ENCODE results near the gene C12orf54. TPM values are rescaled to one million over a fixed set of nuclear protein-coding genes. Genes with fewer than 3 reads are reported as not detected.

C12orf54 gene
- total RNA-seq, 4 donors from 2014 or later: not detected

DNA sequence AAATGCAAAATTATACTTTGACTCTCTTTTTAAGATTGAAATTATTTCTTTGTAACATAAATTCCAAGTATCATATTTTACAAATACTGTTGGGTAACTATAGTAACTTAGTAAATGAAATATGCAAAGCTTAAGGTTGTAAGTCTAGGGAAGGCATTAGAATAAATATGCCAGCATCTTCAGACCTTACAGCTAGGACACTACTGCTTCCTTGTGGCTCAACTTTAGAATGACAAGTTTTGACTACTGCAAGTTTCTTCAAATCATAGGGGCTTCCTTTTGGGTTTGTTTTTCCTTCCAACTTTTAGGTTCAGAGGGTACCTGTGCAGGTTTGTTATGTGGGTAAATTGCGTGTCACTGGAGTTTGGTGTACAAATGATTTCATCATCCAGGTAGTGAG is 27.6 kb upstream of the C12orf54 start:
- TF ChIP-seq, protein P1, sequence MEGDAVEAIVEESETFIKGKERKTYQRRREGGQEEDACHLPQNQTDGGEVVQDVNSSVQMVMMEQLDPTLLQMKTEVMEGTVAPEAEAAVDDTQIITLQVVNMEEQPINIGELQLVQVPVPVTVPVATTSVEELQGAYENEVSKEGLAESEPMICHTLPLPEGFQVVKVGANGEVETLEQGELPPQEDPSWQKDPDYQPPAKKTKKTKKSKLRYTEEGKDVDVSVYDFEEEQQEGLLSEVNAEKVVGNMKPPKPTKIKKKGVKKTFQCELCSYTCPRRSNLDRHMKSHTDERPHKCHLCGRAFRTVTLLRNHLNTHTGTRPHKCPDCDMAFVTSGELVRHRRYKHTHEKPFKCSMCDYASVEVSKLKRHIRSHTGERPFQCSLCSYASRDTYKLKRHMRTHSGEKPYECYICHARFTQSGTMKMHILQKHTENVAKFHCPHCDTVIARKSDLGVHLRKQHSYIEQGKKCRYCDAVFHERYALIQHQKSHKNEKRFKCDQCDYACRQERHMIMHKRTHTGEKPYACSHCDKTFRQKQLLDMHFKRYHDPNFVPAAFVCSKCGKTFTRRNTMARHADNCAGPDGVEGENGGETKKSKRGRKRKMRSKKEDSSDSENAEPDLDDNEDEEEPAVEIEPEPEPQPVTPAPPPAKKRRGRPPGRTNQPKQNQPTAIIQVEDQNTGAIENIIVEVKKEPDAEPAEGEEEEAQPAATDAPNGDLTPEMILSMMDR (IDR thresholded peaks at IDR 0.05; ENCODE audit: low read depth): no peak

DNA sequence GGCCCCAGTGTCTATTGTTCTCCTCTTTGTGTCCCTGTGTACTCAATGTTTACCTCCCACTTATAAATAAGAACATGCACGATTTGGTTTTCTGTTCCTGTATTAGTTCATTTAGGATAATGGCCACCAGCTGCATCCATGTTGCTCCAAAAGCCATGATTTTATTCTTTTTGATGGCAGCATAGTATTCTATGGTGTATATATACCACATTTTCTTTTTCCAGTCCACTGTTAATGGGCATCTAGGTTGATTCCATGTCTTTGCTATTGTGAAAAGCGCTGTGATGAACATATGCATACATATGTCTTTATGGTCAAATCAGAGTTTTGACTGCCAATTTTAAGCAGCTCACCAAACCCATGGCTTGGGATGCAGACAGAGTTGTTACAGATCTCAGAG is 27.2 kb upstream of the C12orf54 start:
- TF ChIP-seq, protein P1 (IDR thresholded peaks at IDR 0.05; ENCODE audit: low read depth): no peak

DNA sequence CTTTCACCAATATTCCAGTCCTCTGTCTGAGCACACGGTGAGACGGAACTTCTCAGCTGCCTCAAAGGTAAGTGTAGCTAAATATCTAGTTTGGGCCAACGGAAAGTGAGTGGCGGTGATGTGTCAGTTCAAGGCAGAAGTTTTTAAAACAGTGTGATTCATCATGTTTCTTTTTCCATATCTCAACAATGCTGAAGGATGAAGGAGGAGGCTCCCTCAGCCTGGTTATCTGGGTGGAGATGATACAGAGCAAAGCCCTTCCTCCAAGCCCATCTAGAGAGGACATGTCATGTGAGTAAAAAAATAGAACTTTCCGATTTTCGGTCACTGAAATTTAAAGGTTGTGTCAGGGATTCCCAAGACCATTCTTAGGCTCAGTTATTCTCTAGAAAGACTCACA is 23.0 kb upstream of the C12orf54 start:
- TF ChIP-seq, protein P1 (IDR thresholded peaks at IDR 0.05; ENCODE audit: low read depth): no peak

DNA sequence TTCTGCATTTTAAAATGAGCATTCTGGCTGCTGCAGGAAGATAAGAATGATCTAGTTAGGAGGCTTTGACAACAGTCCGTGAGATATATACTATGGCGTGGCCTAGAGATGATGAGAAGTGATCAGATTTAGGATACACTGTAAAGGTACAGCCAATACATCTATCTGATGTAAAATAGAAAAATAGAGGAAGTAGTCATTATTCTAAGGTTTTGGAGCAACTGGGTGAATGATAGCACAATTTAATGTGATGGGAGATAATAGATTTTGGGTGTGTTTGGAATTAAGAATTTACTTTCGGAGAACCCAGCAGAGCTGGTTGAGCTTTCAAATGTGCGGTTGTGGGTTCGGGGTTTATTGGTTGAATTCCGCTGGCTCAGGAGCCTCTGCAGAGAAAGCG is 10.0 kb upstream of the C12orf54 start, which contains the start of gene ANP32D:
Gene ANP32D (plus strand): TSS at position 301 of the 400 bp plus-strand sequence. CDS start 106 bp downstream, outside the sequence.
- TF ChIP-seq, protein P1 (IDR thresholded peaks at IDR 0.05; ENCODE audit: low read depth): no peak

- TF ChIP-seq, protein P1 (IDR thresholded peaks at IDR 0.05; ENCODE audit: low read depth): no peak
These were observed 9.2 kb upstream of the C12orf54 start for GRCh38 chr12:48473061-48473460.

DNA sequence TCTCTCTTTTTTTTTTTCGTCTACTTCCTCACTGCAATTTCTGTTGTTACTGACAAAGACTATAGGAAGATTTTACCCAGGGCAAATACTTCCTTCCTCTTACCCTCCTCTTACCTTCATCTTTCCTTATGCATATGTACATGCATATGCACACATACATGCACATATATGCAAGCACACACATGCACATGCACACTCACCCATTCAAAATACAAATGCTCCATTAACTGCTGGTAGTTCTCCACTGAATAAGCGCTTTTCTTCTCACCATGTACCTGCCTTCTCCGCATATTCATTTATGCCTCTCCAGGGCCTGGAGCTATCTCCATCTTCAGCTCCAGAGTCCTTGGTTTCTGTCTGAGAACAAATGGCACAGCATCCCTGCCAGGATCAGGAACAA is 632 bp downstream of the C12orf54 start:
- TF ChIP-seq, protein P1 (IDR thresholded peaks at IDR 0.05; ENCODE audit: low read depth): no peak

GRCh38 chr12:48486261-48486660 is 4.0 kb downstream of the C12orf54 start:
- TF ChIP-seq, protein P1 (IDR thresholded peaks at IDR 0.05; ENCODE audit: low read depth): no peak

Data from subcutaneous adipose tissue (tissue), 4 donors.